ENCODE data around the gene DBNL. TPM values are rescaled to one million over a fixed set of nuclear protein-coding genes. Genes with fewer than 3 reads are reported as not detected.

DBNL gene
- polyA plus RNA-seq, 1 donor = 37.0 TPM

- DNase-seq (ENCODE audit: low read depth) = no peak
Observed at GRCh38 chr7:44077061-44077460, 32.6 kb downstream of the DBNL start.

GRCh38 chr7:44077681-44078091 is 33.2 kb downstream of the DBNL start:
- DNase-seq (ENCODE audit: low read depth) = no peak

- no peak for DNase-seq (ENCODE audit: low read depth)
Observed at GRCh38 chr7:44078521-44078920, 34.0 kb downstream of the DBNL start.

GRCh38 chr7:44079331-44080021 is 35.0 kb downstream of the DBNL start:
- DNase-seq (ENCODE audit: low read depth) = no peak

- no peak for DNase-seq (ENCODE audit: low read depth)
Observed at GRCh38 chr7:44080118-44080517, 35.6 kb downstream of the DBNL start.

GRCh38 chr7:44080686-44081265 is 36.3 kb downstream of the DBNL start:
- DNase-seq (ENCODE audit: low read depth) = no peak

- DNase-seq (ENCODE audit: low read depth) = no peak
Observed at GRCh38 chr7:44081266-44081748, 36.8 kb downstream of the DBNL start.

GRCh38 chr7:44082541-44083207 is 38.2 kb downstream of the DBNL start:
- peak; percentile 90 for DNase-seq (ENCODE audit: low read depth)

GRCh38 chr7:44083796-44084195 is 39.3 kb downstream of the DBNL start:
- no peak for DNase-seq (ENCODE audit: low read depth)

- DNase-seq (ENCODE audit: low read depth) = no peak
Observed at GRCh38 chr7:44084701-44085100, 40.2 kb downstream of the DBNL start.

- no peak for DNase-seq (ENCODE audit: low read depth)
Observed at GRCh38 chr7:44085546-44085945, 41.0 kb downstream of the DBNL start.

GRCh38 chr7:44086627-44087026 is 42.1 kb downstream of the DBNL start:
- no peak for DNase-seq (ENCODE audit: low read depth)

- DNase-seq (ENCODE audit: low read depth) = no peak
Observed at GRCh38 chr7:44087911-44088838, 43.7 kb downstream of the DBNL start.

- no peak for DNase-seq (ENCODE audit: low read depth)
Observed at GRCh38 chr7:44093102-44093641, 48.7 kb downstream of the DBNL start.

GRCh38 chr7:44094365-44094764 is 49.9 kb downstream of the DBNL start:
- no peak for DNase-seq (ENCODE audit: low read depth)

- DNase-seq (ENCODE audit: low read depth) = no peak
Observed at GRCh38 chr7:44094883-44095592, 50.5 kb downstream of the DBNL start.

GRCh38 chr7:44095781-44096180 is 51.3 kb downstream of the DBNL start:
- DNase-seq (ENCODE audit: low read depth) = no peak

- DNase-seq (ENCODE audit: low read depth) = no peak
Observed at GRCh38 chr7:44096326-44096881, 51.9 kb downstream of the DBNL start.

- no peak for DNase-seq (ENCODE audit: low read depth)
Observed at GRCh38 chr7:44097064-44097932, 52.8 kb downstream of the DBNL start.

Measured in forelimb muscle (tissue), 1 donor.